Psoas muscle (tissue), 8 donors: ENCODE data around the gene BLZF1. TPM values are rescaled to one million over a fixed set of nuclear protein-coding genes. Genes with fewer than 3 reads are reported as not detected.
"Not testable (repeated sequence)": the region's sequence is repeated elsewhere in the genome, so short reads cannot be mapped to it uniquely, and the experiment has no call there.

Source experiments
- ATAC-seq, 4 donors: fragments of 200-7000 bp; cut with Tn5 transposase; one replicate each; pipeline ENCODE4 v1.9.1; 2020; ENCODE audit warnings: moderate library complexity in 3 of 4, mild to moderate bottlenecking in 2 of 4
- DNase-seq, 2 donors: peaks; one replicate each; pipeline ENCODE4 v3.0.0-alpha.2; 2020
- H3K27ac ChIP-seq: fragments of 200-600 bp; one replicate; pipeline ENCODE4 v1.8.0; 2022
- H3K27me3 ChIP-seq, 3 donors: fragments of 200-600 bp in 1 of 3; one replicate each; pipeline versions ENCODE4 v1.6.1 to v1.8.0; 2013 to 2022; ENCODE audit warnings: low read length in 2 of 3, mild to moderate bottlenecking in 2 of 3, moderate library complexity in 1 of 3; ENCODE audit not compliant: insufficient read depth in 3 of 3
- H3K36me3 ChIP-seq, 2 donors: fragments of 200-600 bp in 1 of 2; one replicate each; pipeline versions ENCODE4 v1.6.1 to v1.8.0; 2013 to 2022; ENCODE audit warnings: low read depth in 1 of 2, mild to moderate bottlenecking in 1 of 2, moderate library complexity in 1 of 2; ENCODE audit not compliant: insufficient read depth in 1 of 2
- H3K4me1 ChIP-seq: fragments of 200-600 bp; one replicate; pipeline ENCODE4 v1.8.0; 2022
- H3K4me3 ChIP-seq: fragments of 200-600 bp; one replicate; pipeline ENCODE4 v1.8.0; 2022; ENCODE audit warnings: mild to moderate bottlenecking
- H3K9me3 ChIP-seq: fragments of 200-600 bp; one replicate; pipeline ENCODE4 v1.8.0; 2022
- WGBS, 3 donors: extraction: QIAGEN DNeasy Blood & Tissue Kit; methylation state at CpG; one replicate each; pipeline versions ENCODE4 v1.1.6 to v1.1.7; 2013; 5-methylcytosine and 5-hydroxymethylcytosine counted together
- intact Hi-C, 2 donors: fragments of 100-400 bp; cut with DNase I; formaldehyde crosslinking; loops; one replicate each; pipeline versions ENCODE4 v1.11.0 to v1.14.2; 2022
- polyA plus RNA-seq, 3 donors: library from polyadenylated mRNA; stranded (reverse); fragments of 200-250 nt; gene quantifications; one replicate each; pipeline ENCODE4 v1.2.3, GENCODE V29; 2013
- total RNA-seq, 4 donors: library from RNA; stranded (reverse); fragmentation: NEBNext Ultra II Directional in 2 of 4; extraction: Animal tissue kit (Norgen Biotek cat#: 25700) in 2 of 4; gene quantifications; one replicate each; pipeline versions ENCODE4 v1.2.1 to v1.2.4, GENCODE V29; 2021 to 2023
- TF ChIP-seq, protein P1 (sequence below): fragments of 200-600 bp; IDR thresholded peaks from one replicate; pipeline ENCODE4 v1.8.0; 2022; ENCODE audit warnings: antibody characterized with exemption
- donor health status: healthy with polysubstance abuse.
- donor health status: DM: no; HTN: no; CAD: no; lungs with moderate emphysema.
- donor health status: Bipolar disorder and iron deficiency.
- donor health status: healthy.
- donor health status: DM: yes; HTN: yes; CAD: no.
- donor health status: DM: no; HTN: no; CAD: no.
- donor health status: DM: no; HTN: no; CAD: no.
- donor health status: DM: yes; HTN: yes; CAD: no.

The BLZF1 gene
- total and polyA plus RNA-seq, 7 donors: 10.0 to 23.9 (median 14.6) TPM

GRCh38 chr1:169330927-169331326, 37.1 kb upstream of the BLZF1 start:
- H3K9me3 ChIP-seq: no peaks in the 10 kb centered on the region
- 95 to 99% (median 98%) methylated on average over 2 of the region's 2 CpGs for WGBS, 3 donors
- H3K27ac ChIP-seq: no peak overlapping the region
- TF ChIP-seq, protein P1, sequence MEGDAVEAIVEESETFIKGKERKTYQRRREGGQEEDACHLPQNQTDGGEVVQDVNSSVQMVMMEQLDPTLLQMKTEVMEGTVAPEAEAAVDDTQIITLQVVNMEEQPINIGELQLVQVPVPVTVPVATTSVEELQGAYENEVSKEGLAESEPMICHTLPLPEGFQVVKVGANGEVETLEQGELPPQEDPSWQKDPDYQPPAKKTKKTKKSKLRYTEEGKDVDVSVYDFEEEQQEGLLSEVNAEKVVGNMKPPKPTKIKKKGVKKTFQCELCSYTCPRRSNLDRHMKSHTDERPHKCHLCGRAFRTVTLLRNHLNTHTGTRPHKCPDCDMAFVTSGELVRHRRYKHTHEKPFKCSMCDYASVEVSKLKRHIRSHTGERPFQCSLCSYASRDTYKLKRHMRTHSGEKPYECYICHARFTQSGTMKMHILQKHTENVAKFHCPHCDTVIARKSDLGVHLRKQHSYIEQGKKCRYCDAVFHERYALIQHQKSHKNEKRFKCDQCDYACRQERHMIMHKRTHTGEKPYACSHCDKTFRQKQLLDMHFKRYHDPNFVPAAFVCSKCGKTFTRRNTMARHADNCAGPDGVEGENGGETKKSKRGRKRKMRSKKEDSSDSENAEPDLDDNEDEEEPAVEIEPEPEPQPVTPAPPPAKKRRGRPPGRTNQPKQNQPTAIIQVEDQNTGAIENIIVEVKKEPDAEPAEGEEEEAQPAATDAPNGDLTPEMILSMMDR: no peak
- no peak overlapping the region for H3K4me3 ChIP-seq
- no peaks in the 10 kb centered on the region for H3K27me3 ChIP-seq
- no peaks in the 10 kb centered on the region for H3K4me1 ChIP-seq
- H3K36me3 ChIP-seq: no peaks in the 10 kb centered on the region
- ATAC-seq: no peak
- no peak for DNase-seq
- intact Hi-C loops: no loop called here

DNA sequence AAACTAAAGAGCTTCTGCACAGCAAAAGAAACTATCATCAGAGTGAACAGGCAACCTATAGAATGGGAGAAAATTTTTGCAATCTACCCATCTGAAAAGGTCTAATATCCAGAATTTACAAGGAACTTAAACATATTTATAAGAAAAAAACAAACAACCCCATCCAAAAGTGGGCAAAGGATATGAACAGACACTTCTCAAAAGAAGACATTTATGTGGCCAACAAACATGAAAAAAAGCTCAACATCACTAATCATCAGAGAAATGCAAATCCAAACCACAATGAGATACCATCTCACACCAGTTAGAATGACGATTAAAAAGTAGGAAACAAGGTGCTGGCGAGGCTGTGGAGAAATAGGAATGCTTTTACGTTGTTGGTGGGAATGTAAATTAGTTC, 33.3 kb upstream of the BLZF1 start:
- 95 to 97% (median 97%) methylated on average over 3 of the region's 3 CpGs for WGBS, 3 donors
- H3K9me3 ChIP-seq, intact Hi-C loops, H3K27me3 ChIP-seq, H3K4me1 ChIP-seq, H3K27ac ChIP-seq, H3K4me3 ChIP-seq, DNase-seq, H3K36me3 ChIP-seq, ATAC-seq: not testable (repeated sequence)

- H3K9me3 ChIP-seq, H3K4me3 ChIP-seq, intact Hi-C loops, H3K36me3 ChIP-seq, H3K27me3 ChIP-seq, ATAC-seq, H3K4me1 ChIP-seq, H3K27ac ChIP-seq: not testable (repeated sequence)
- peak in 1 of 2 donors; percentile 46 for DNase-seq
- 96 to 97% (median 97%) methylated on average over 25 to 35 of the region's 35 CpGs for WGBS, 3 donors
Observed at GRCh38 chr1:169336947-169337715, 30.9 kb upstream of the BLZF1 start.

GRCh38 chr1:169338617-169339016, 29.4 kb upstream of the BLZF1 start:
- intact Hi-C loops: no loop called here

DNA sequence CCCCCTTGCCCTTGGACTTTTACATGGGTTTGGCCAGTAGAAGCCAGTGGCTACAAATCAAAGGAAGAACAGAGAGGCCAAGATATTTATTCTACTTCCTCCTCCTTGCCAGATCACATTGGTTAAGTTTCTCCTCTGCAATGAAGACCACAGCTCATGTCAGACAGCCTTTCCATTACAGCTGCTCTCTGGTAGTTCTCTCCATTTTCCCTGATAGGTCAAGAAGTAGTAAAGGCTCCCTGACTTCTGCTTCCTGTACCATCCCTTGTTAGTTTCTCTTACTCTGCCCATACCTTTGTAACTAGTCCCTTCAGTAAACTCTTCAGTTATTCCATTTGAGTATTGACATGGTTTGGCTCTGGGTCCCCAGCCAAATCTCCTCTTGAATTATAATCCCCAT, 28.2 kb upstream of the BLZF1 start:
- TF ChIP-seq, protein P1: no peak
- Histone ChIP-seq H3K4me3 (no peak overlapping the region), H3K36me3 (no peaks in the 10 kb centered on the region), H3K27ac (no peak overlapping the region), H3K27me3 (no peaks in the 10 kb centered on the region), H3K9me3 (no peaks in the 10 kb centered on the region), H3K4me1 (no peaks in the 10 kb centered on the region)
- intact Hi-C loops: loop anchor here (10.0 kb wide), 3 partner anchors 185 to 995 kb away; no protein-coding TSS in a partner anchor
- ATAC-seq: no peak
- DNase-seq: no peak

More at GRCh38 chr1:169338617-169339016, 29.4 kb upstream of the BLZF1 start:
- Histone ChIP-seq H3K36me3 (no peaks in the 10 kb centered on the region), H3K9me3 (no peaks in the 10 kb centered on the region), H3K4me1 (no peaks in the 10 kb centered on the region), H3K27ac (no peak overlapping the region), H3K27me3 (no peaks in the 10 kb centered on the region), H3K4me3 (no peak overlapping the region)
- 62 to 83% (median 69%) methylated on average over 2 of the region's 2 CpGs for WGBS, 3 donors
- no peak for ATAC-seq
- DNase-seq: no peak
- TF ChIP-seq, protein P1: no peak
